NK-92 treated with Interleukin-12 subunit alpha and Interleukin-12 subunit beta, amount 100 ng/mL, for 24 hours (cell line): ENCODE measurements around the gene KCNT2.

ENCODE experiments used
- DNase-seq: peaks from one replicate; lab custom pipeline; 2025; lab: John Stamatoyannopoulos, UW

Gene KCNT2

DNA sequence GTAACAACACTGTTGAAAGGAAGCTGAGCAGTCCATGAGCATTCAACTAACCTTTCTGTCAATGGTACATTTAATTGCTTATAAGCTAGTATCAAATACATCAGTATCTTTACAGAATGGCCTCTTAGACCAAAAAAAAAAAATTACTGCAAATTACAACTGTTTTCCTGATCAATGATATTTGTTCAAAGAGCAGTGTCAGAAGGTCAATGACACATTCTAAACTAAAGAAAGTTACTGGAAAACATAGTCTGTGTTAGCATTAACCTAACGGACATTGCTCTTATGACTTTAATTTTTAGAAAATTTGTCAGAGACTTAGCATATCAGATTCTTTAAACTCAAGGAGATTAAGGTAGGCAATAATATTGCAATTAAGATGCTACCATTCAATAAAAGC is 162.5 kb downstream of the KCNT2 start:
- no peak for DNase-seq

DNA sequence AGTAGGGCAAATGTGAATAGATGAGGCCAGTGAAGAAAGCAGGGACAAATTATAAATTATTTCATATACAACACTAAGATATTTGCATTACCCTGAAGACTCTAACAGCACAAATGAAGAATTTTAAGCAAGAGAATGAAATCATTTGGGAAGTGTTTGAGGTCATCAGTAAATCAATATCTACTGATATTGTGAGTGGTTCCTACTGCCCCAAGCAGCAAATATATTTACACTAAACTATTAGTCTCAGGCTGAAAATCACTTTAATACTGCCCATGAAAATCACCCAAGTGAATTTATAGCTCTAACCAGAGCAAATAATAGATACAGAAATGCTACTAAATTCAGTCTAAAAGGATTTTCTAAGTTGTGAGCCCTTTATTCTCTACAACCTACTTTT is 163.6 kb downstream of the KCNT2 start:
- no peak for DNase-seq

- DNase-seq, result no peak
These were observed 165.9 kb downstream of the KCNT2 start for GRCh38 chr1:196442366-196442765.

DNA sequence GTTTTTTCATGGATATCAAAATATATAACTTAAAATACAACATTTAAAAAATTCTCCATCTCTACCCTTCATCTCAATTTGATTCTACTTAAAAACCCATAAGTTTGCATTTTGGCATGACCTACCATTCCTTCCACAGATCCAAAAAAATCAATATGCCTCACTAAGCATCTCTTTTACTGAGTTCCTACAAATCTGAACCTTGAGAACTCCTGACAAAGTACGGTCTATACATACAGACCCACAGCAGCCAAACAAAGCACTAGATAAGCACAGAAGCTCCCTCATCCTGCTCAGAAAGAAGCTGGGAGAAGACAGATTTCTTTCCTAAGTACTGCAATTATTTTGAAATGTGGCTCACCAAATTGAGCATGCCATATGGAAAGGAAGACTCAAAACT is 167.5 kb downstream of the KCNT2 start:
- no peak for DNase-seq

GRCh38 chr1:196438329-196438728 is 169.9 kb downstream of the KCNT2 start:
- no peak for DNase-seq

GRCh38 chr1:196437671-196438070 is 170.6 kb downstream of the KCNT2 start:
- no peak for DNase-seq

DNA sequence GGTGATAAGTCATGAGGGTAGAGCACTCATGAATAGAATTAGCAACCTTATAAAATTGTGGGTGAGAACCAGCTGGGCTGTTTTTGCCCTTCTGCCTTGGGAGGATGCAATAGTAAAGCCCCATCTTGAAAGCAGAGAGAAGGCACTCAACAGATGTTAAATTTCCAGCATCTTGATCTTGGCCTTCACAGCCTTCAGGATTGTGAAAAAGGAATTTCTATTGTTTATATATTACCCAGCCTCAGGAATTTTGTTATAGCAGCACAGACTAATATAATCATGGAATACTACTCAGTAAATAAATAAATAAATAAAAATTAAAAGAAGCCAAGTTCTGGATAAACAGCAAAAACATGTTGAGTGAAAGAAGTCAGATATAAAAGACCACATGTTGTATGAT is 175.2 kb downstream of the KCNT2 start:
- no peak for DNase-seq

GRCh38 chr1:196427976-196428734 is 180.1 kb downstream of the KCNT2 start:
- no peak for DNase-seq

- no peak for DNase-seq
These were observed 182.7 kb downstream of the KCNT2 start for GRCh38 chr1:196425513-196425912.

GRCh38 chr1:196423612-196424011 is 184.6 kb downstream of the KCNT2 start:
- no peak for DNase-seq

GRCh38 chr1:196418772-196419171 is 189.5 kb downstream of the KCNT2 start:
- DNase-seq, result no peak

DNA sequence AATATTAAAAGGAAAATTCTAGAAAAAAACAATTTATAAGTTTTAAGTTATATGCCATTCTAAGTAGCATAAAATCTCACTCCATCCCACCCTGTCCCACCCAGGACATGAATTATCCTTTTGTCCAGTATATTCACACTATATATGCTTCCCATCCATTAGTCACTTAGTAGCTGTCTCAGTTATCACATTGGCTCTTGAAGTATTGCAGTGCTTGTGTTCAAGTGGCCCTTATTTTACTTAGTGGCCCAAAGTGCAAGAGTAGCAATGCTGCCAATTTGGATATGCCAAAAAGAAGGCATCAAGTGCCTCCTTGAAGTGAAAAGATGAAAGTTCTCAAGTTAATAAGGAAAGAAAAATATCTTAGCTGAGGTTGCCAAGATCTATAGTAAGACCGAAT is 192.3 kb downstream of the KCNT2 start:
- DNase-seq, result no peak

- no peak for DNase-seq
These were observed 195.9 kb downstream of the KCNT2 start for GRCh38 chr1:196412326-196412725.

- DNase-seq, result no peak
These were observed 197.5 kb downstream of the KCNT2 start for GRCh38 chr1:196410768-196411167.

GRCh38 chr1:196409586-196409985 is 198.7 kb downstream of the KCNT2 start:
- no peak for DNase-seq

DNA sequence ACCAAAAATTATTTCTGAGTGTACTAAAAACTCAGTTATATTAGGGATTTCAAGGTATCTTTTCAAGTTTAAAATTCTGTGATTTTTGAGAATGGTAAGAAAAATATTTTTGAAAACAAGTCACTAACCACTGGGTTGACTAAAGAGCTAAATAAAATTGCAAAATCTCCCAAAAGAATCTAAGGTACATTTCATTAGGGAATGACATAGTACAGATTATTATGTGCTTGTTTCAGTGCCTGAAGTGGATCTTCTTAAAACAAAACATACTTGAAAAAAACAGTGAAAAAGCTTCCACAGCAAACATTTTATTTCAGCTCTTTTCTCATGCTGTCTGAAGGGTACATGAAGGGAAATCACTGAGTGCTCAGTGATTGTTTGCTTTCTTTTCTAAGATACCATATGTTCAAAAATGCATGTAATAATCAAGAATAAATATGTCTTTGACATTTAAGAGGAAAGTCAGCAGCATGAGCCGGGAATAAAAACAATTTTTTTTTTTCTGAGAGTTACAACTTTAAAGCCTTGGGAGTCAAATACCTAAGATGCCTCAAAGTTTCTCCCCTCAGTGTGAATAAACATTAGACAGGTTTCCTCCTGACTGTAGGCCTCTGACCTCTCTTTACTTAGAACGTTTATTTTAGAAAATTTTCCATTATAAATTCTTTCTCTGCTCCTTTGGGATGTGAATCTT is 200.7 kb downstream of the KCNT2 start:
- no peak for DNase-seq

DNA sequence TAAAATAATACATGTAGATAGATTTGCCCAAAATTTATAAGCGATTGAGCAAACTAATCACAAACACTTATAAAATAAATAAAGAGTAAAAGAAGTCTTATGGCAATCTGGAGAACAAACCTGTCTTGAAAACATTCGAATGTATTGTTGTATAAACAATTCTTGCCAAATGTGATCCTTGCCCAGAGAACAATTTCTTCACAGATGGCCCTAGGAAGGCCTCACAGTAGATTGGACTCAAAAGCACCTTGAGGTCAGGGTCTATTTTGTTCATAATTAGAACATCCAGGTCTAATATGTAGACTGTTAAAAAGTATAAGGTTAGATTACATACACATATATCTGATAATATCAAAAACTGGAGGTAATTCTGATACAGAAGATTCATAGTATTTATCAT is 202.4 kb downstream of the KCNT2 start:
- DNase-seq, result no peak

DNA sequence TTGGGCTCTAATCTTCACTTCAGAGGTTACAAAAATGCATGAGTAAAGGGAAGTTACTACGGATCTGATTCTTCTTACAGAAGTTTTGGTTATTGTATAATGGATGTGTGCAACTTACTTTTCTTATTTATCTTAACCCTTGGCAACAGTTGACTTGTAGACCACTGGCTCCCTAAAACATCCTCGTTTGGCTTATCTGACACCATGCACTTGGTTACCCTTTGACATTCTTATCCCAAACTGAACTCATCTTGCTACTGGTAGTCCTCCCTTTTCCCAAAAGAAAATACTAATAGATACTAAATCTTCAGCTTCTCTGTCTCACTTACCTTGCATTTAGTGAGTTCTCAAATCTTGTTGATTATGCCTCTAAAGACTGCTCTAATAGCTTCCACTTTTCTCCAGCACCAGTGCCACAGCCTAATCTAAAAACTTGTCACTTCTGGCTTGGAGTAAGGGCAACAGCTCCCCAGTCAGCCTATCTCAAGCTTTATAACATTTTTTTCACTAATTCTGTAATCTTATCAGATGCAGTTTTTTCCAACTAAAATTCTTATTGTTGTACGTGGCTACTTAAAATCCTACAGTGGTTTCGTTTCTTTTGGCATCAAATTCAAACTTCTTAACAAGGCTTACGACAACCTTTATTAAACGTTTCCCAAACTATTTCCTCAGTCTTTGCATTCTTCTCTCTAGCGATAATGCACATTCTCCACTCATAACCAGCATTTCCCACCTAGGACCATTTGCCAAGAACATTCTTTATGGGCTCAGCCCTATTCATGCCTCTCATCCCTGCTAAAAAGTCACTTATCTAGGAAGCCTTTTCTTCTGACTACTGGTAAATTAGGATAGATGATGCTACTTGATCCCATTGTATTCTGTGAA is 204.2 kb downstream of the KCNT2 start:
- no peak for DNase-seq

DNA sequence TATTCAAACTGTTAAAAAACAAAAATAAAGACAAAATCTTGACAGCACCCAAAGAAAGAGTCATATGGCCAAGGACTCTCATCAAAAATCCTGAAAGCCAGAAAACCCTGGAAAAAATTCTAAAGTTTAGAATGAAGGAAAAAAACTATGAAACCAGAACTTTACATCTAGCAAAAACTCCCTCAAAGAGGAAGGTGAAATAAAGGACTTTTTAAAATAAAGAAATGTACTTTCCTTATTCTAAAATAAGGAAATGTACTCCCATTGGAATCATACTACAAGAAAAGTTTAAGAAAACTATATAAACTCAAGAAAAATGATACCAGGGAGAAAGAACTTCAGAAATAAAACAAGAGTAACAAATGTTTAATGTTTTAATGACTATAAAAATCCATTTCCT is 206.3 kb downstream of the KCNT2 start:
- no peak for DNase-seq

GRCh38 chr1:196401452-196401833 is 206.8 kb downstream of the KCNT2 start:
- no peak for DNase-seq

- no peak for DNase-seq
These were observed 207.5 kb downstream of the KCNT2 start for GRCh38 chr1:196400478-196401451.

DNA sequence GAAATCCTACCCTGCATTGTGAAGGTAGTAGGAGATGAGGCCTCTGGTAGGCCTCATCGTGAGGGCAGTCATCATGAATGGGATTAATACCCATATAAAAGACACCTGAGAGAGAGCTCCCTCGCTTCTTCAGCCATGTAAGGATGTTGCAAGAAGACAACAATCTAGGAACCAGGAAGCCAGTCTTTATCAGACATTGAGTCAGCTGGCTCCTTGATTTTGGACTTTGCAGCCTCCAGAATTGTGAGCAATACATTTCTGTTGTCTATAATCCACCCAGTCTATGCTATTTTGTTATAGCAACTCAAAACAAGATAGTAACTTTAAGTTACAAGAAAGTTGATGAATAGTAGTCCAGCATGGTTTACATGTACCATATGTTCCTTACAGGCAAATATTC is 208.5 kb downstream of the KCNT2 start:
- no peak for DNase-seq
